ENCODE data around the gene KLHDC4.

Gene KLHDC4

GRCh38 chr16:87705771-87706277 is 60.0 kb downstream of the KLHDC4 start:
- H3K27ac ChIP-seq (ENCODE audit: low read length) = no peak overlapping the region

GRCh38 chr16:87704754-87705353 is 60.9 kb downstream of the KLHDC4 start:
- H3K27me3 ChIP-seq (ENCODE audit: insufficient read depth, low read length, poor library complexity) = no peaks in the 10 kb centered on the region
- no peak overlapping the region for H3K9ac ChIP-seq (ENCODE audit: low read depth, low read length)
- H4K20me1 ChIP-seq (ENCODE audit: insufficient read depth, low read length) = peaks cover 46% of the 10 kb centered on the region
- no peak overlapping the region for H3K4me3 ChIP-seq (ENCODE audit: low read depth in 1 of 2, low read length in 2 of 2)
- ATAC-seq (ENCODE audit: insufficient read depth, low read depth) (no peak), DNase-seq (no peak)
- H3K79me2 ChIP-seq (ENCODE audit: insufficient read depth, low read length) = peaks cover 6% of the 10 kb centered on the region; the same call in 1 of the 2 replicates
- TF ChIP-seq CTCF (IDR thresholded peaks at IDR 0.05; ENCODE audit: borderline replicate concordance, extremely low read depth, low read length, poor library complexity, severe bottlenecking) = no peak
- no peak for TF ChIP-seq EZH2 (IDR thresholded peaks at IDR 0.05; ENCODE audit: borderline replicate concordance, low read depth, low read length, severe bottlenecking)
- no peak overlapping the region for H3K27ac ChIP-seq (ENCODE audit: low read length)
- H3K9me3 ChIP-seq (ENCODE audit: insufficient read depth, low read length, severe bottlenecking) = no peaks in the 10 kb centered on the region
- H3K36me3 ChIP-seq (ENCODE audit: insufficient read depth, low read length) = peaks cover 89% of the 10 kb centered on the region
- H3K4me2 ChIP-seq (ENCODE audit: insufficient read depth, low read length) = no peak overlapping the region
- no peaks in the 10 kb centered on the region for H3K4me1 ChIP-seq (ENCODE audit: insufficient read depth, low read length)
- no peak overlapping the region for H2AFZ ChIP-seq (ENCODE audit: low read depth, low read length)

More at GRCh38 chr16:87705771-87706277, 60.0 kb downstream of the KLHDC4 start:
- Histone ChIP-seq H3K4me2 (ENCODE audit: insufficient read depth, low read length) (no peak overlapping the region), H3K4me1 (ENCODE audit: insufficient read depth, low read length) (no peaks in the 10 kb centered on the region), H3K4me3 (ENCODE audit: low read depth in 1 of 2, low read length in 2 of 2) (no peak overlapping the region), H4K20me1 (ENCODE audit: insufficient read depth, low read length) (peaks cover 46% of the 10 kb centered on the region), H3K79me2 (ENCODE audit: insufficient read depth, low read length) (peaks cover 6% of the 10 kb centered on the region; the same call in 1 of the 2 replicates), H3K9me3 (ENCODE audit: insufficient read depth, low read length, severe bottlenecking) (no peaks in the 10 kb centered on the region), H3K9ac (ENCODE audit: low read depth, low read length) (no peak overlapping the region), H3K36me3 (ENCODE audit: insufficient read depth, low read length) (peaks cover 90% of the 10 kb centered on the region), H2AFZ (ENCODE audit: low read depth, low read length) (no peak overlapping the region), H3K27me3 (ENCODE audit: insufficient read depth, low read length, poor library complexity) (no peaks in the 10 kb centered on the region)
- ATAC-seq (ENCODE audit: insufficient read depth, low read depth) (no peak), DNase-seq (no peak)
- TF ChIP-seq CTCF (IDR thresholded peaks at IDR 0.05; ENCODE audit: borderline replicate concordance, extremely low read depth, low read length, poor library complexity, severe bottlenecking) (no peak), EZH2 (IDR thresholded peaks at IDR 0.05; ENCODE audit: borderline replicate concordance, low read depth, low read length, severe bottlenecking) (no peak)

DNA sequence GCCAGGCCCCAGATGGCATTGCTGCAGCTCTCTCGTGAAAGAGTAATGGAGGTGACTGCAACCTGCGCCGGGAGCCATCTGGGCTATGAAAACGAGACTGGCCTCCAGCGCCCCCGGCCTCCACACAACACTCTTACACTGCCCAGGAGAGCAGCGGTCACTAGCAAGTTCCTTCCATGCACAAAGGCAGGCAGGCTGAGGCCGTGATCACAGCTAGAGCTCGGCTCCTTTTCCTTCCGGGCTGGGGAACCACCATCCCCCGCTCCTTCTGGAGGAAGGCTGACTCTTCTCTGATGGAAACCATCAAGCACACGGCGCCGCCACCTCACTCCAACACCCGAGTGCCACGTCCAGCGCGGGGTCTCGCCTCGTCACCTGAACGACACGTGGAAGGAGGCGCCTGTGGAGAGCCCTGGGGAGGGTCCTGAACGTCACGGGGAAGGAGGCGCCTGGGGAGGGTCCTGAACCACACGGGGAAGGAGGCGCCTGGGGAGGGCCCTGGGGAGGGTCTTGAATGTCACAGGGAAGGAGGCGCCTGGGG is 61.9 kb downstream of the KLHDC4 start:
- TF ChIP-seq EZH2 (IDR thresholded peaks at IDR 0.05; ENCODE audit: borderline replicate concordance, low read depth, low read length, severe bottlenecking) (no peak), CTCF (IDR thresholded peaks at IDR 0.05; ENCODE audit: borderline replicate concordance, extremely low read depth, low read length, poor library complexity, severe bottlenecking) (no peak)
- DNase-seq = no peak
- H3K4me3 ChIP-seq (ENCODE audit: low read depth in 1 of 2, low read length in 2 of 2) = no peak overlapping the region
- H3K79me2 ChIP-seq (ENCODE audit: insufficient read depth, low read length) = peaks cover 6% of the 10 kb centered on the region; the same call in 1 of the 2 replicates
- no peak overlapping the region for H3K4me2 ChIP-seq (ENCODE audit: insufficient read depth, low read length)
- no peak for ATAC-seq (ENCODE audit: insufficient read depth, low read depth)
- no peak overlapping the region for H3K27ac ChIP-seq (ENCODE audit: low read length)
- H3K36me3 ChIP-seq (ENCODE audit: insufficient read depth, low read length) = peaks cover 87% of the 10 kb centered on the region
- H4K20me1 ChIP-seq (ENCODE audit: insufficient read depth, low read length) = peaks cover 39% of the 10 kb centered on the region
- no peak overlapping the region for H2AFZ ChIP-seq (ENCODE audit: low read depth, low read length)
- H3K27me3 ChIP-seq (ENCODE audit: insufficient read depth, low read length, poor library complexity) = no peaks in the 10 kb centered on the region
- no peaks in the 10 kb centered on the region for H3K4me1 ChIP-seq (ENCODE audit: insufficient read depth, low read length)
- H3K9ac ChIP-seq (ENCODE audit: low read depth, low read length) = no peak overlapping the region
- no peaks in the 10 kb centered on the region for H3K9me3 ChIP-seq (ENCODE audit: insufficient read depth, low read length, severe bottlenecking)

Measured in DND-41 (cell line).